A549 (cell line): ENCODE results near the gene PTPRN2. TPM values are rescaled to one million over a fixed set of nuclear protein-coding genes. Genes with fewer than 3 reads are reported as not detected.

ENCODE experiments used
- ATAC-seq, 2 experiments: fragments of 200-7000 bp in 1 of 2; fragments of >200 bp in 1 of 2; cut with Nextera tagmentation in 1 of 2; cut with Tn5 transposase in 1 of 2; 3 replicates each; pipeline versions ENCODE4 v1.8.0 to v1.9.1; 2018 to 2020; ENCODE audit warnings: mild to moderate bottlenecking in 1 of 2, moderate library complexity in 1 of 2
- CTCF ChIA-PET: fragments of 300-600 bp; sonication (Branson Sonifier 250); formaldehyde crosslinking; extraction: SDS; loops from one replicate; lab custom pipeline; 2021; ENCODE audit warnings: antibody characterized with exemption, inconsistent platforms; lab: Yijun Ruan, JAX
- POLR2A ChIA-PET: fragments of 350-600 bp; formaldehyde crosslinking; extraction: SDS; loops from one replicate; lab custom pipeline; 2021; ENCODE audit warnings: antibody characterized with exemption, inconsistent platforms; lab: Yijun Ruan, JAX
- DNase-seq, 2 experiments: peaks; one replicate each; pipeline versions ENCODE4 v3.0.0 to v3.0.0-alpha.2; 2011 to 2016; ENCODE audit warnings: low read depth in 1 of 2, low spot score in 1 of 2
- FAIRE-seq: peaks from 2 replicates; lab custom pipeline; 2011; peaks lifted over from hg19 to GRCh38; lab: Jason Lieb, UNC
- H3K27ac ChIP-seq, 2 experiments: fragments of >200 bp; sonication (Bioruptor Twin); formaldehyde crosslinking; 3 replicates each; pipeline ENCODE4 v1.5.1; 2016 to 2017
- H3K4me1 ChIP-seq: fragments of >200 bp; sonication (Bioruptor Twin); formaldehyde crosslinking; 3 replicates; pipeline ENCODE4 v1.6.1; 2016
- H3K4me2 ChIP-seq: fragments of >200 bp; sonication (Bioruptor Twin); formaldehyde crosslinking; 3 replicates; pipeline ENCODE4 v1.6.1; 2016
- H3K4me3 ChIP-seq: fragments of >200 bp; sonication (Bioruptor Twin); formaldehyde crosslinking; 3 replicates; pipeline ENCODE4 v1.5.1; 2016
- H3K9me3 ChIP-seq: fragments of >200 bp; sonication (Bioruptor Twin); formaldehyde crosslinking; 3 replicates; pipeline ENCODE4 v1.6.1; 2016
- ATOH8 ChIP-seq: fragments of 250-450 bp; sonication (Bioruptor Pico); IDR thresholded peaks from 2 replicates; pipeline ENCODE4 v1.5.0; 2020; ENCODE audit warnings: low read depth, mild to moderate bottlenecking, moderate library complexity
- BHLHE40 ChIP-seq: IDR thresholded peaks from 2 replicates; pipeline ENCODE4 v1.6.1; 2012; ENCODE audit warnings: low read depth, low read length, inconsistent platforms
- CBX2 ChIP-seq: fragments of 200-600 bp; sonication (generic); IDR thresholded peaks from 2 replicates; pipeline ENCODE4 v1.6.1; 2016; ENCODE audit warnings: low read depth, mild to moderate bottlenecking, borderline replicate concordance
- CBX8 ChIP-seq: fragments of 200-600 bp; sonication (generic); IDR thresholded peaks from 2 replicates; pipeline ENCODE4 v1.6.1; 2016
- CHD4 ChIP-seq: fragments of 200-600 bp; sonication (generic); IDR thresholded peaks from 2 replicates; pipeline ENCODE4 v1.6.1; 2016; ENCODE audit warnings: antibody characterized with exemption, mild to moderate bottlenecking, borderline replicate concordance
- CTCF ChIP-seq: fragments of >200 bp; sonication (Bioruptor Twin); formaldehyde crosslinking; IDR thresholded peaks from 3 replicates; pipeline ENCODE4 v1.5.1; 2016
- EHMT2 ChIP-seq: fragments of 200-600 bp; sonication (generic); IDR thresholded peaks from 2 replicates; pipeline ENCODE4 v1.6.1; 2016; ENCODE audit warnings: antibody characterized with exemption, low read depth, mild to moderate bottlenecking, moderate library complexity
- ELK1 ChIP-seq: fragments of 150-350 bp; IDR thresholded peaks from 2 replicates; pipeline ENCODE4 v1.6.1; 2014; ENCODE audit warnings: low read depth, mild to moderate bottlenecking, low read length
- FOSB ChIP-seq: fragments of 250-450 bp; sonication (Bioruptor Pico); IDR thresholded peaks from 2 replicates; pipeline ENCODE4 v1.5.0; 2020; ENCODE audit warnings: mild to moderate bottlenecking, moderate library complexity
- FOXS1 ChIP-seq: fragments of 250-450 bp; sonication (Bioruptor Pico); IDR thresholded peaks from 2 replicates; pipeline ENCODE4 v1.5.0; 2020; ENCODE audit warnings: mild to moderate bottlenecking, moderate library complexity
- HEYL ChIP-seq: fragments of 250-450 bp; sonication (Bioruptor Pico); IDR thresholded peaks from 2 replicates; pipeline ENCODE4 v1.8.0; 2021; ENCODE audit warnings: mild to moderate bottlenecking, moderate library complexity
- HOXA7 ChIP-seq: fragments of 250-450 bp; sonication (Bioruptor Pico); IDR thresholded peaks from 2 replicates; pipeline ENCODE4 v1.5.0; 2020; ENCODE audit warnings: mild to moderate bottlenecking, moderate library complexity
- HOXB13 ChIP-seq: fragments of 250-450 bp; sonication (Bioruptor Pico); IDR thresholded peaks from 2 replicates; pipeline ENCODE4 v1.5.0; 2020; ENCODE audit warnings: low read depth, mild to moderate bottlenecking, moderate library complexity
- HOXB5 ChIP-seq: fragments of 250-450 bp; sonication (Bioruptor Pico); IDR thresholded peaks from 2 replicates; pipeline ENCODE4 v1.5.0; 2020; ENCODE audit warnings: mild to moderate bottlenecking, moderate library complexity
- JUNB ChIP-seq: fragments of >200 bp; sonication (Bioruptor Twin); formaldehyde crosslinking; IDR thresholded peaks from 2 replicates; pipeline ENCODE4 v1.6.1; 2016
- KDM1A ChIP-seq: fragments of 200-600 bp; sonication (generic); IDR thresholded peaks from 2 replicates; pipeline ENCODE4 v1.6.1; 2016; ENCODE audit warnings: low read depth, mild to moderate bottlenecking
- KDM5A ChIP-seq: fragments of 200-600 bp; sonication (generic); IDR thresholded peaks from 2 replicates; pipeline ENCODE4 v1.6.1; 2016; ENCODE audit warnings: antibody characterized with exemption, mild to moderate bottlenecking
- MAX ChIP-seq: IDR thresholded peaks from 2 replicates; pipeline ENCODE4 v1.6.1; 2012
- NFE2L2 ChIP-seq: fragments of 150-350 bp; conservative IDR thresholded peaks from 2 replicates; pipeline ENCODE4 v1.6.1; 2014; ENCODE audit warnings: low read length
- POLR2A ChIP-seq: IDR thresholded peaks from 2 replicates; pipeline ENCODE4 v1.6.1; 2012; ENCODE audit warnings: mild to moderate bottlenecking, low read length
- POLR2AphosphoS2 ChIP-seq: conservative IDR thresholded peaks from 2 replicates; pipeline ENCODE4 v1.6.1; 2012; ENCODE audit warnings: low read length, improper control_type of control experiment, inconsistent platforms
- REST ChIP-seq: fragments of 200-600 bp; sonication (generic); IDR thresholded peaks from 2 replicates; pipeline ENCODE4 v1.6.1; 2016; ENCODE audit warnings: antibody characterized with exemption, mild to moderate bottlenecking, moderate library complexity
- RFX5 ChIP-seq: fragments of 450-650 bp; IDR thresholded peaks from 2 replicates; pipeline ENCODE4 v1.7.1; 2014; ENCODE audit warnings: antibody characterized with exemption, mild to moderate bottlenecking, moderate library complexity
- SMC3 ChIP-seq: fragments of >200 bp; sonication (Bioruptor Twin); formaldehyde crosslinking; IDR thresholded peaks from 3 replicates; pipeline ENCODE4 v1.6.1; 2018; ENCODE audit warnings: inconsistent platforms
- TP53 ChIP-seq: fragments of 250-450 bp; sonication (Bioruptor Pico); IDR thresholded peaks from 2 replicates; pipeline ENCODE4 v1.5.0; 2021; ENCODE audit warnings: mild to moderate bottlenecking, moderate library complexity
- ZFP36 ChIP-seq: fragments of 450-650 bp; IDR thresholded peaks from 2 replicates; pipeline ENCODE4 v1.6.1; 2014; ENCODE audit warnings: borderline replicate concordance; ENCODE audit not compliant: partially characterized antibody
- WGBS: methylation state at CpG from one replicate; pipeline ENCODE4 v1.1.6; 2017; ENCODE audit errors: missing lambda C conversion rate; 5-methylcytosine and 5-hydroxymethylcytosine counted together
- polyA plus RNA-seq, 4 experiments: library from polyadenylated mRNA; depleted of rRNA in 3 of 4; stranded (reverse); fragments of >200 nt; fragmentation: RNase III in 1 of 4; extraction: RNeasy Plus Mini Kit Qiagen cat#74134 plus additional on column Dnase treatment in 1 of 4; gene quantifications; 2 replicates in 3 of 4; 3 replicates in 1 of 4; pipeline ENCODE4 v1.2.3, GENCODE V29; 2011 to 2017
- TF ChIP-seq, protein P1 (sequence below): fragments of 450-650 bp; IDR thresholded peaks from 2 replicates; pipeline ENCODE4 v1.6.1; 2014; ENCODE audit warnings: antibody characterized with exemption
- TF ChIP-seq, protein P2 (sequence below): fragments of >200 bp; sonication (Bioruptor Twin); formaldehyde crosslinking; IDR thresholded peaks from 2 replicates; pipeline ENCODE4 v1.6.1; 2016

The PTPRN2 gene
- polyA plus RNA-seq, 2 of the 4 experiments (the other 2 are of a cell fraction) = 0.41 to 1.2 TPM

GRCh38 chr7:157549612-157550299 is 1037.9 kb downstream of the PTPRN2 start:
- H3K4me3 ChIP-seq = no peak overlapping the region
- no peak for ATAC-seq
- H3K4me2 ChIP-seq = no peak overlapping the region
- TF ChIP-seq ELK1 = no peak
- TF ChIP-seq ATOH8 (CRISPR knock-in tag) = no peak
- no peak for TF ChIP-seq CTCF
- TF ChIP-seq JUNB = no peak
- TF ChIP-seq HOXB13 (CRISPR knock-in tag) = no peak
- no peak for TF ChIP-seq SMC3
- TF ChIP-seq TP53 (CRISPR knock-in tag) = no peak
- no peak for TF ChIP-seq RFX5
- TF ChIP-seq BHLHE40 = no peak
- no peak for TF ChIP-seq POLR2AphosphoS2
- no peak for TF ChIP-seq ZFP36
- TF ChIP-seq POLR2A = no peak
- TF ChIP-seq KDM5A = no peak
- TF ChIP-seq FOSB (CRISPR knock-in tag) = no peak
- TF ChIP-seq, all 56 proteins: peak for 0
- ChIA-PET POLR2A (no interaction called here), CTCF (no interaction called here)
- Histone ChIP-seq H3K9me3 (no peaks in the 10 kb centered on the region), H3K4me1 (peaks cover 1% of the 10 kb centered on the region; the same call in 1 of the 3 replicates), H3K27ac (no peak overlapping the region)
- 67% methylated on average over 22 of the region's 22 CpGs for WGBS
- FAIRE-seq (no peak), DNase-seq (no peak)

DNA sequence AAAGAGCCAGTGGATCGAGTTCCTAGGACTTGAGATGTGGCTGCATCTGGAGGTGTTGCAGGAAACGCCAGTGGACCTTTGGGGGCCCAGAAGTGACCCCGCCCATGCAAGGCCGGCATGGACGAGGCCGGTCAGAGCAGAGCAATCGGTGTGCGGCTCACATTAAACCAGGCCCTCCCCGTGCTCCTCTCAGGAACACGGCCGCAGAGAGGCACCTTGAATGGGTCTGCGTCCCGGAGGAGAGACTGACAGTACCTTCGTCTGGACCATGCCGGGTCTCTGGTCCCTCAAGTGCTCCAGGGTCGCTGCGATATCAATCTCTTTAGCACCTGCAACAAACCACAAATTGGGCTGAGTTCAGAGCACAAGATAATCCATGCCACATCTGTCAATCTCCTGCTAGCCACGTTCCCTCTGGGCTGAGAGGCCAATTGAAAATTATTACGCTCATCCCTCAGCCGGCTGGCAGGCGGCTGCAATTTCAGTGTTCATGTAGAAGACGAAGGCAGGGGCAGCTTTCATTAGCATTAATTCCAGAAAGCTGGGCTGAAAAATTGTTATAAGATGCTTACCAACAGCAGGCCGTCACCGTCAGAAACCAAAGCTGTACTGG is 1038.8 kb downstream of the PTPRN2 start:
- ATAC-seq (no peak), FAIRE-seq (no peak), DNase-seq (no peak)
- no peak overlapping the region for H3K4me2 ChIP-seq
- 66% methylated on average over 22 of the region's 24 CpGs for WGBS
- POLR2A ChIA-PET = no interaction called here
- H3K4me3 ChIP-seq = no peak overlapping the region
- H3K9me3 ChIP-seq = no peaks in the 10 kb centered on the region
- no peaks in the 10 kb centered on the region for H3K4me1 ChIP-seq
- H3K27ac ChIP-seq = no peak overlapping the region
- CTCF ChIA-PET = no interaction called here
- TF ChIP-seq CBX8 (no peak), HOXA7 (CRISPR knock-in tag) (no peak), NFE2L2 (no peak), POLR2AphosphoS2 (no peak), FOXS1 (CRISPR knock-in tag) (no peak), KDM1A (no peak), EHMT2 (no peak), HEYL (CRISPR knock-in tag) (no peak), CHD4 (no peak), MAX (no peak), CBX2 (no peak), ATOH8 (CRISPR knock-in tag) (no peak), REST (no peak), HOXB5 (no peak)
- TF ChIP-seq, protein P1, sequence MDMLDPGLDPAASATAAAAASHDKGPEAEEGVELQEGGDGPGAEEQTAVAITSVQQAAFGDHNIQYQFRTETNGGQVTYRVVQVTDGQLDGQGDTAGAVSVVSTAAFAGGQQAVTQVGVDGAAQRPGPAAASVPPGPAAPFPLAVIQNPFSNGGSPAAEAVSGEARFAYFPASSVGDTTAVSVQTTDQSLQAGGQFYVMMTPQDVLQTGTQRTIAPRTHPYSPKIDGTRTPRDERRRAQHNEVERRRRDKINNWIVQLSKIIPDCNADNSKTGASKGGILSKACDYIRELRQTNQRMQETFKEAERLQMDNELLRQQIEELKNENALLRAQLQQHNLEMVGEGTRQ = no peak
- TF ChIP-seq, protein P2, sequence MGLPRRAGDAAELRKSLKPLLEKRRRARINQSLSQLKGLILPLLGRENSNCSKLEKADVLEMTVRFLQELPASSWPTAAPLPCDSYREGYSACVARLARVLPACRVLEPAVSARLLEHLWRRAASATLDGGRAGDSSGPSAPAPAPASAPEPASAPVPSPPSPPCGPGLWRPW = no peak
